H9 (cell line): ENCODE results near the gene ARHGAP8. TPM values are rescaled to one million over a fixed set of nuclear protein-coding genes. Genes with fewer than 3 reads are reported as not detected.
A peak's percentile ranks its signal among the peaks of the same experiment; 100 is the strongest.
"Not testable (repeated sequence)": the region's sequence is repeated elsewhere in the genome, so short reads cannot be mapped to it uniquely, and the experiment has no call there.

Experiments used
- DNase-seq: peaks from one replicate; pipeline ENCODE4 v3.0.0-alpha.2; 2017
- H2AFZ ChIP-seq: one replicate; pipeline ENCODE4 v1.6.1; 2013; ENCODE audit warnings: mild to moderate bottlenecking, low read length, control low read depth, moderate library complexity
- H2AK5ac ChIP-seq: 2 replicates; pipeline ENCODE4 v1.6.1; 2013; ENCODE audit warnings: low read length, control low read depth, mixed read lengths; ENCODE audit not compliant: insufficient read length
- H2BK120ac ChIP-seq: one replicate; pipeline ENCODE4 v1.6.1; 2013; ENCODE audit warnings: low read depth, mild to moderate bottlenecking, low read length, control low read depth, inconsistent platforms; ENCODE audit not compliant: poor library complexity, severe bottlenecking
- H2BK12ac ChIP-seq: 2 replicates; pipeline ENCODE4 v1.6.1; 2013; ENCODE audit warnings: low read length, control low read depth, mixed read lengths, low read depth; ENCODE audit not compliant: insufficient read length
- H2BK15ac ChIP-seq: 2 replicates; pipeline ENCODE4 v1.6.1; 2013; ENCODE audit warnings: low read depth, low read length, control low read depth
- H2BK20ac ChIP-seq: one replicate; pipeline ENCODE4 v1.6.1; 2013; ENCODE audit warnings: low read depth, mild to moderate bottlenecking, low read length, control low read depth, inconsistent platforms; ENCODE audit not compliant: poor library complexity, severe bottlenecking
- H2BK5ac ChIP-seq: 2 replicates; pipeline ENCODE4 v1.6.1; 2013; ENCODE audit warnings: low read length, control low read depth, mixed read lengths; ENCODE audit not compliant: insufficient read length
- H3K14ac ChIP-seq: 2 replicates; pipeline ENCODE4 v1.6.1; 2013; ENCODE audit warnings: low read length, control low read depth; ENCODE audit not compliant: insufficient read depth
- H3K18ac ChIP-seq: 2 replicates; pipeline ENCODE4 v1.6.1; 2013; ENCODE audit warnings: low read depth, mild to moderate bottlenecking, mixed read lengths, low read length, control low read depth; ENCODE audit not compliant: insufficient read length
- H3K23ac ChIP-seq: 2 replicates; pipeline ENCODE4 v1.6.1; 2013; ENCODE audit warnings: low read length, control low read depth, mixed read lengths, low read depth; ENCODE audit not compliant: insufficient read length
- H3K23me2 ChIP-seq: 2 replicates; pipeline ENCODE4 v1.6.1; 2013; ENCODE audit warnings: low read depth, mild to moderate bottlenecking, mixed read lengths, low read length, control low read depth; ENCODE audit not compliant: insufficient read length, poor library complexity, severe bottlenecking
- H3K27ac ChIP-seq: 2 replicates; pipeline ENCODE4 v1.5.1; 2013; ENCODE audit warnings: low read length, control low read depth, mixed read lengths, low read depth; ENCODE audit not compliant: insufficient read length
- H3K27me3 ChIP-seq: 2 replicates; pipeline ENCODE4 v1.6.1; 2013; ENCODE audit warnings: low read length, control low read depth, inconsistent platforms; ENCODE audit not compliant: insufficient read depth
- H3K4ac ChIP-seq: 2 replicates; pipeline ENCODE4 v1.6.1; 2013; ENCODE audit warnings: low read depth, mild to moderate bottlenecking, control low read depth, inconsistent platforms, low read length, moderate library complexity
- H3K4me1 ChIP-seq: 2 replicates; pipeline ENCODE4 v1.6.1; 2013; ENCODE audit warnings: low read length, control low read depth, inconsistent platforms; ENCODE audit not compliant: insufficient read depth
- H3K4me2 ChIP-seq: 2 replicates; pipeline ENCODE4 v1.6.1; 2013; ENCODE audit warnings: low read length, control low read depth, mixed read lengths; ENCODE audit not compliant: insufficient read length, insufficient read depth
- H3K56ac ChIP-seq: 2 replicates; pipeline ENCODE4 v1.6.1; 2013; ENCODE audit warnings: low read depth, mild to moderate bottlenecking, mixed read lengths, low read length, control low read depth; ENCODE audit not compliant: insufficient read length
- H3K79me1 ChIP-seq: 2 replicates; pipeline ENCODE4 v1.6.1; 2013; ENCODE audit warnings: low read depth, mild to moderate bottlenecking, moderate library complexity, low read length, control low read depth, inconsistent platforms; ENCODE audit not compliant: insufficient read depth, poor library complexity, severe bottlenecking
- H3K79me2 ChIP-seq: 2 replicates; pipeline ENCODE4 v1.6.1; 2013; ENCODE audit warnings: low read length, control low read depth, inconsistent platforms; ENCODE audit not compliant: insufficient read depth
- H3K9ac ChIP-seq: 2 replicates; pipeline ENCODE4 v1.6.1; 2013; ENCODE audit warnings: low read length, control low read depth, mixed read lengths; ENCODE audit not compliant: insufficient read length; ENCODE audit errors: extremely low read depth
- H3K9me3 ChIP-seq: one replicate; pipeline ENCODE4 v1.6.1; 2013; ENCODE audit warnings: low read depth, low read length, inconsistent platforms; ENCODE audit not compliant: control insufficient read depth
- H3T11ph ChIP-seq: one replicate; pipeline ENCODE4 v1.6.1; 2013; ENCODE audit warnings: mild to moderate bottlenecking, low read length, control low read depth, inconsistent platforms
- H4K20me1 ChIP-seq: one replicate; pipeline ENCODE4 v1.6.1; 2013; ENCODE audit not compliant: control insufficient read depth, insufficient read length, insufficient read depth
- H4K5ac ChIP-seq: 2 replicates; pipeline ENCODE4 v1.6.1; 2013; ENCODE audit warnings: low read depth, mild to moderate bottlenecking, mixed read lengths, low read length, control low read depth; ENCODE audit not compliant: insufficient read length
- H4K8ac ChIP-seq: replicated peaks from 2 replicates; pipeline ENCODE4 v1.6.1; 2013; ENCODE audit warnings: low read length, control low read depth, mixed read lengths, low read depth; ENCODE audit not compliant: insufficient read length
- H4K91ac ChIP-seq: 2 replicates; pipeline ENCODE4 v1.6.1; 2013; ENCODE audit warnings: low read depth, mild to moderate bottlenecking, moderate library complexity, mixed read lengths, low read length, control low read depth; ENCODE audit not compliant: insufficient read length
- H3K27ac Mint-ChIP-seq, 3 experiments: 2 replicates in 2 of 3; 3 replicates in 1 of 3; pipeline ENCODE4 v1.8.0; 2020 to 2021; ENCODE audit warnings: mixed read lengths in 3 of 3, mild to moderate bottlenecking in 1 of 3, moderate library complexity in 1 of 3
- H3K27me3 Mint-ChIP-seq: 2 replicates; pipeline ENCODE4 v1.8.0; 2021; ENCODE audit warnings: low read depth, mild to moderate bottlenecking, moderate library complexity, mixed read lengths
- H3K36me3 Mint-ChIP-seq, 3 experiments: 2 replicates in 2 of 3; 3 replicates in 1 of 3; pipeline ENCODE4 v1.8.0; 2020 to 2021; ENCODE audit warnings: low read depth in 3 of 3, mixed read lengths in 3 of 3; ENCODE audit not compliant: insufficient read depth in 1 of 3
- H3K4me1 Mint-ChIP-seq, 2 experiments: 2 replicates each; pipeline ENCODE4 v1.8.0; 2020; ENCODE audit warnings: mixed read lengths in 2 of 2
- H3K4me3 Mint-ChIP-seq, 2 experiments: 2 replicates in 1 of 2; 3 replicates in 1 of 2; pipeline ENCODE4 v1.8.0; 2020 to 2021; ENCODE audit warnings: mild to moderate bottlenecking in 2 of 2, mixed read lengths in 2 of 2, moderate library complexity in 1 of 2
- H3K9me3 Mint-ChIP-seq, 2 experiments: 2 replicates in 1 of 2; 3 replicates in 1 of 2; pipeline ENCODE4 v1.8.0; 2020; ENCODE audit warnings: mild to moderate bottlenecking in 2 of 2, mixed read lengths in 2 of 2, moderate library complexity in 1 of 2
- WGBS: extraction: QIAGEN DNeasy Blood & Tissue Kit; methylation state at CpG from one replicate; pipeline ENCODE4 v1.1.7; 2013; ENCODE audit warnings: missing lambda C conversion rate, low lambda C conversion rate, mixed read lengths; ENCODE audit not compliant: insufficient read length; ENCODE audit errors: extremely low coverage; 5-methylcytosine and 5-hydroxymethylcytosine counted together
- total RNA-seq: library from RNA; stranded (reverse); gene quantifications from 2 replicates; pipeline ENCODE4 v1.2.1, GENCODE V29; 2021
- TF ChIP-seq, protein P1 (sequence below): fragments of 200-600 bp; sonication (generic); conservative IDR thresholded peaks from 3 replicates; pipeline ENCODE4 v1.8.0; 2021; ENCODE audit warnings: antibody characterized with exemption, mild to moderate bottlenecking

ARHGAP8 gene
- total RNA-seq, 1 experiment from 2014 or later, result 35.4 TPM

DNA sequence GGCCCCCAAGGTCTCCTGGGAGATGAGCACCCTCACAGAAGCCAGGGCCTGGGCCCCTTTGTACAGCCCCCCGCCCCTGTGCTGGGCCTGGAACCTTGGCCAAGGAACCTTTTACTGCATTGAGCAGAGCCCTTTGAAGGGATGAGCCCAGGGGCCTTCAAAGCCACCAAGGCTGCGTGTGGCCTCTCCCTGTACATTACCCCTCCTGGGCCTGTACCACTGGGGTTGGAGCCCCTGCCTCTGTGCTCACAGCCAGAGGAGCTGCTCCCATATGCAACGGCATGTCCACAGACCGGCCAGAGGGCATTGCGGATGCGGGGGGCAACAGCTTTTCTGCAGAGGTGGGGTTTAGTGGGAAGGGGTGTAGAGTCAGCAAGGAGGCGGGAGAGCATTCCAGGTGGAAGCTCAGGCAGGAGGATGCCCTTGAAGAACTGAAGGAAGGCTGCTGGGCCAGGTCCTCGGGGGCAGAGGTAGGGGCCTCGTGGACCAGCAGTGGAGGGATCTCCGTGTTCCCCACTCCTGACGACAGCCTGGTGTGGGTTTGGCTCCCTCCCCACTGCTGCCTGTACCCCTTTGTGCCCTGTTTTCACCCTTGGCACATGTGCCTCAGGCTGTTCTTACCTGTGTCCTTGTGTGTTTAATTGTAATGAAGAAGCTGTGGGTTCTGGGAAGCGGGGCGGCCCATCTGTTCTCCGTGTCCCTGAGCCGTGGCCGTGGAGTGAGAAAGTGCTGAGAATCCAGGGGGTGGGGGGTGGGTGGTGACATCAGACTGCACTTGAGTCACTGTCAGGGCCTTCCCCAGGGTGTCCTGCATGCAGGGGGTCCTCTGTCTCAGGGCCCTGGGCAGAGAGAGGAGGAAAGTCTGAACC, 46.9 kb downstream of the ARHGAP8 start:
- no peaks in the 10 kb centered on the region for H3K79me2 ChIP-seq
- H2BK5ac ChIP-seq, result no peak overlapping the region
- peaks cover 21 to 36% of the 10 kb centered on the region in 2 experiments for H3K4me1 Mint-ChIP-seq
- no peaks in the 10 kb centered on the region for H3K9me3 ChIP-seq
- H3K27me3 Mint-ChIP-seq, result no peaks in the 10 kb centered on the region
- peaks cover 3 to 6% (median 4%) of the 10 kb centered on the region in 3 experiments; a peak in 6 of 7 replicates for H3K36me3 Mint-ChIP-seq
- H3K23me2 ChIP-seq, result no peaks in the 10 kb centered on the region
- TF ChIP-seq, protein P1, sequence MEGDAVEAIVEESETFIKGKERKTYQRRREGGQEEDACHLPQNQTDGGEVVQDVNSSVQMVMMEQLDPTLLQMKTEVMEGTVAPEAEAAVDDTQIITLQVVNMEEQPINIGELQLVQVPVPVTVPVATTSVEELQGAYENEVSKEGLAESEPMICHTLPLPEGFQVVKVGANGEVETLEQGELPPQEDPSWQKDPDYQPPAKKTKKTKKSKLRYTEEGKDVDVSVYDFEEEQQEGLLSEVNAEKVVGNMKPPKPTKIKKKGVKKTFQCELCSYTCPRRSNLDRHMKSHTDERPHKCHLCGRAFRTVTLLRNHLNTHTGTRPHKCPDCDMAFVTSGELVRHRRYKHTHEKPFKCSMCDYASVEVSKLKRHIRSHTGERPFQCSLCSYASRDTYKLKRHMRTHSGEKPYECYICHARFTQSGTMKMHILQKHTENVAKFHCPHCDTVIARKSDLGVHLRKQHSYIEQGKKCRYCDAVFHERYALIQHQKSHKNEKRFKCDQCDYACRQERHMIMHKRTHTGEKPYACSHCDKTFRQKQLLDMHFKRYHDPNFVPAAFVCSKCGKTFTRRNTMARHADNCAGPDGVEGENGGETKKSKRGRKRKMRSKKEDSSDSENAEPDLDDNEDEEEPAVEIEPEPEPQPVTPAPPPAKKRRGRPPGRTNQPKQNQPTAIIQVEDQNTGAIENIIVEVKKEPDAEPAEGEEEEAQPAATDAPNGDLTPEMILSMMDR, result no peak
- no peak overlapping the region for H3K4ac ChIP-seq
- H3K4me1 ChIP-seq, result peaks cover 4% of the 10 kb centered on the region; the same call in 1 of the 2 replicates
- no peak overlapping the region for H3K56ac ChIP-seq
- H2BK12ac ChIP-seq, result no peak overlapping the region
- no CpG with 5 or more reads among the region's 16 CpGs for WGBS
- H3K79me1 ChIP-seq, result no peaks in the 10 kb centered on the region
- no peak for DNase-seq
- no peak overlapping the region for H3K18ac ChIP-seq
- H4K20me1 ChIP-seq, result no peaks in the 10 kb centered on the region
- H3K27ac Mint-ChIP-seq, result peak overlapping the region; percentile 57 to 81 (median 59); a peak in 5 of 7 replicates
- H2BK20ac ChIP-seq, result no peak overlapping the region
- H3K27me3 ChIP-seq, result no peaks in the 10 kb centered on the region
- H3K9ac ChIP-seq, result no peak overlapping the region
- no peak overlapping the region for H4K91ac ChIP-seq
- no peak overlapping the region for H4K5ac ChIP-seq
- H3K9me3 Mint-ChIP-seq, result no peaks in the 10 kb centered on the region
- no peak overlapping the region; the same call in 1 of the 2 replicates for H3K14ac ChIP-seq
- no peak overlapping the region for H3T11ph ChIP-seq
- H2AK5ac ChIP-seq, result no peak overlapping the region
- H3K23ac ChIP-seq, result no peak overlapping the region
- H3K4me2 ChIP-seq, result no peak overlapping the region
- no peak overlapping the region for H3K4me3 Mint-ChIP-seq
- no peak overlapping the region for H2BK15ac ChIP-seq
- no peak overlapping the region for H3K27ac ChIP-seq
- no peak overlapping the region for H4K8ac ChIP-seq
- H2BK120ac ChIP-seq, result no peak overlapping the region
- no peak overlapping the region for H2AFZ ChIP-seq

DNA sequence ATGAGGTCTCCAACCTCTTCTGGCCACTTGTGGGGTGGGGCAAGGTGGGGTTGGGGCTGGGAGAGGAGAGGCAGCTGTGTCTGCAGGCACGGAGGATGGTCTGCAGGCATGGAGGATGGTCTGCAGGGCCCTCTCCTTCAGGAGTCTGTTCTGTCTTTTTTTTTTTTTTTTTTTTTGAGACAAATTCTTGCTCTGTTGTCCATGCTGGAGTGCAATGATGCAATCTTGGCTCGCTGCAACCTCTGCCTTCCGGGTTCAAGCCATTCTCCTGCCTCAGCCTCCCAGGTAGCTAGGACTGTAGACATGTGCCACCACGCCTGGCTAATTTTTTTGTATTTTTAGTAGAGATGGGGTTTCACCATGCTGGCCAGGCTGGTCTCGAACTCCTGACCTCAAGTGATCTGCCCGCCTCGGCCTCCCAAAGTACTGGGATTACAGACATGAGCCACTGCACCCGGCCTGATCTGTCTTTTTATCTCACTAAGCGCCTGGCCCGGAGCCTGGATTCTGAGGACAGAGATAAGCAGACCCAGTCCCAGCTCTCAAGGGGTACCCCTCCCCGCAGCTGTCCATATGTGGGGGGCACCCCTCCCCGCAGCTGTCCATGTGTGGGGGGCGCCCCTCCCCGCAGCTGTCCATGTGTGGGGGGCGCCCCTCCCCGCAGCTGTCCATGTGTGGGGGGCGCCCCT, 47.7 kb downstream of the ARHGAP8 start:
- not testable (repeated sequence) for H3K9me3 ChIP-seq, H2BK5ac ChIP-seq, H3K18ac ChIP-seq, H2AK5ac ChIP-seq, H2BK20ac ChIP-seq, H4K8ac ChIP-seq, H3K23ac ChIP-seq, H3K4me1 ChIP-seq, H2BK12ac ChIP-seq, H3K4ac ChIP-seq, H3K27ac ChIP-seq, H3K23me2 ChIP-seq, H3K79me1 ChIP-seq, H3K9me3 Mint-ChIP-seq, H2AFZ ChIP-seq, H3K9ac ChIP-seq, H3K79me2 ChIP-seq, H3K14ac ChIP-seq, H3K27me3 Mint-ChIP-seq, H4K91ac ChIP-seq, H3K56ac ChIP-seq, H3K27me3 ChIP-seq, H4K5ac ChIP-seq, H4K20me1 ChIP-seq, H2BK120ac ChIP-seq, H3K4me3 Mint-ChIP-seq, H2BK15ac ChIP-seq, H3K4me2 ChIP-seq, DNase-seq, H3T11ph ChIP-seq
- no CpG with 5 or more reads among the region's 17 CpGs for WGBS
- Mint-ChIP-seq H3K27ac (peak overlapping the region in 2 of 3 experiments; percentile 47 to 59; a peak in 2 of 7 replicates), H3K4me1 (peaks cover 21 to 36% of the 10 kb centered on the region in 2 experiments), H3K36me3 (peaks cover 6 to 12% (median 7%) of the 10 kb centered on the region in 3 experiments)
